ENCODE results near the gene MAPK8IP3. TPM values are rescaled to one million over a fixed set of nuclear protein-coding genes. Genes with fewer than 3 reads are reported as not detected.

The MAPK8IP3 gene
- total and polyA plus RNA-seq, 12 donors = 12.1 to 430 (median 56.1) TPM

DNA sequence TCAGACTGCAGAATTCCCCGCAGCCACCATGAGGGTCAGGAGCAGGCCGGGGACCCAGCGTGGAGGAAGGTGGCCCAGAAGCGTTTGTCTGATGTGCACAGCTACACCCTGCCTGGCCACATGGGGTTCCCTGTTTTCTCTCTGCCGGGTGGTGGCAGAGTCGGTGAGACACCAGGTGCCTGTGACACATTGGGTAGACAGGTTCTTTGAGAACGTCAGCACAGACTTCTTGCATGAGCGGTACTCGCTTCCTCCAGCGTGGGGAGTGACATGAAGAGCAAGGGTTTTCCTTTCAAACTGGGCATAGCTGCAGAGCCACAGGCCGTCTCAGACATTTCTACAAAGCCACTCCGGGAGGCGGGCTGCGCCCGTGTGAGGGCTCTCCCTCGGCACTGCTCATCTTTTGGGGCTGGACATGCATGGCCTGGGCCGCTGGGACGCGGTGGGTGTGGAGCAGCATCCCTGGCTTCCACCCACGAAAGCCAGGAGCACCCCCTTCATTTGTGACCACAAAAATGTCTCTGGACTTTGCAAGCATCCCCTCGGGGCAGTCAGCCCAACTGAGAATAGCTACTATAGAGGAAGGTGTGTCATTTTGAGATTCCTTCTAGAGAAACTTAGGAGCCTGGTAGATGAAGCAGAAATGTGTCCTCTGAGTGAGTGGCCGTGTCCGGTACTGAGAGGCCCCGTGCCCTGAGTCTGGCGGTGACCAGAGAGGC lies 39.3 kb downstream of the MAPK8IP3 start:
- Histone ChIP-seq H3K4me3 (no peak overlapping the region), H3K9me3 (replicated peaks in 1 of 3) (no peaks in the 10 kb centered on the region), H3K27ac (no peak overlapping the region), H3K27me3 (no peaks in the 10 kb centered on the region), H3K4me1 (replicated peaks in 1 of 2) (no peaks in the 10 kb centered on the region), H3K36me3 (replicated peaks in 1 of 2) (peaks cover 0 to 70% of the 10 kb centered on the region in 2 donors)
- no peak for DNase-seq
- WGBS, 4 donors = 88 to 97% (median 94%) methylated on average over 5 to 25 of the region's 25 CpGs
- no peak for TF ChIP-seq POLR2A (IDR thresholded peaks at IDR 0.05)
- TF ChIP-seq, protein P1, sequence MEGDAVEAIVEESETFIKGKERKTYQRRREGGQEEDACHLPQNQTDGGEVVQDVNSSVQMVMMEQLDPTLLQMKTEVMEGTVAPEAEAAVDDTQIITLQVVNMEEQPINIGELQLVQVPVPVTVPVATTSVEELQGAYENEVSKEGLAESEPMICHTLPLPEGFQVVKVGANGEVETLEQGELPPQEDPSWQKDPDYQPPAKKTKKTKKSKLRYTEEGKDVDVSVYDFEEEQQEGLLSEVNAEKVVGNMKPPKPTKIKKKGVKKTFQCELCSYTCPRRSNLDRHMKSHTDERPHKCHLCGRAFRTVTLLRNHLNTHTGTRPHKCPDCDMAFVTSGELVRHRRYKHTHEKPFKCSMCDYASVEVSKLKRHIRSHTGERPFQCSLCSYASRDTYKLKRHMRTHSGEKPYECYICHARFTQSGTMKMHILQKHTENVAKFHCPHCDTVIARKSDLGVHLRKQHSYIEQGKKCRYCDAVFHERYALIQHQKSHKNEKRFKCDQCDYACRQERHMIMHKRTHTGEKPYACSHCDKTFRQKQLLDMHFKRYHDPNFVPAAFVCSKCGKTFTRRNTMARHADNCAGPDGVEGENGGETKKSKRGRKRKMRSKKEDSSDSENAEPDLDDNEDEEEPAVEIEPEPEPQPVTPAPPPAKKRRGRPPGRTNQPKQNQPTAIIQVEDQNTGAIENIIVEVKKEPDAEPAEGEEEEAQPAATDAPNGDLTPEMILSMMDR (IDR thresholded peaks at IDR 0.05) = no peak
- intact Hi-C loops (cut with DNase I) = loop anchor here in 1 of 2 donors (10.0 kb wide), 1 partner anchor 71 kb away; the partner anchor contains the start of gene JPT2

DNA sequence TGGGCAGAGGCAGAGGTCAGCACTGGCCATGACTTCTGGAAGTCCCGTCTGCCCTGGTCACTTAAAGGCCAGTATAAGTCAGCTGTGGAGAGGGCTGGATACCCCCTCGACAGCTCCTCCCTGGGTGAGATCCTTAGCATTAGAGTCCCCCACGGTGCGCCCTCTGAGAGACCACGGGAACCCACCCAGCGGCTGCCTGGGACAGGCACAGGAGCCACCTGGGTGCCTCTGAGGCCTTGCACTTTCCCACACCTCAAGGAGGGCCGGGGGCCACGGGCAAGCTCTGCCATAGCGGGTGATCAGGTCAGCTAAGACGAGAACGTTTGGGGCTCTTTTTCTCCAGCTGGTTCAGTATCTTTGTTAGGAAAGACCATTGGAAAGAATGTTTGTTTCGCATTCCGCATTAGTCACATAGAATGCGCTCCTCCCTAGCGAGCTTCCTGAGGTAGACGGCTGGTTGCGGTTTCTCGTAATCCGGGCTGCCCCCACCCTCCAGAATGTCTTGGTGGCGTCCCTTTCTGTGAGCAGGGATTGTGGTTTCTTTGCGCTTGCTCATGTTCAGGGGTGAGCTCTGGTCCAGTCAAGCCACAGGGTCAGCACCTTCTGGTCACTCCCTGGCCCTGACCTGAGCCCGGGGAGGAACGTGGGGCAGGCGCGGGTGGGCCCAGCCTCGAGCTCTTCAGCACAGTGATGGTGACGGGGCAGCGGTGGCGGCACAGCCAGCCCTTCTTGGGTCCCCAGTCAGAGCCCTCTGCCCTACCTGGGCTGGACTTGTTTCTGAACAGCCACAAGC lies 40.1 kb downstream of the MAPK8IP3 start:
- Histone ChIP-seq H3K4me1 (replicated peaks in 1 of 2) (no peaks in the 10 kb centered on the region), H3K9me3 (replicated peaks in 1 of 3) (no peaks in the 10 kb centered on the region), H3K4me3 (no peak overlapping the region), H3K27ac (no peak overlapping the region), H3K36me3 (replicated peaks in 1 of 2) (peaks cover 0 to 71% of the 10 kb centered on the region in 2 donors), H3K27me3 (no peaks in the 10 kb centered on the region)
- TF ChIP-seq POLR2A (IDR thresholded peaks at IDR 0.05) = no peak
- TF ChIP-seq, protein P1 (IDR thresholded peaks at IDR 0.05) = no peak
- intact Hi-C loops (cut with DNase I) = loop anchor here in 1 of 2 donors (10.0 kb wide), 1 partner anchor 71 kb away; the partner anchor contains the start of gene JPT2
- WGBS, 4 donors = 90 to 95% (median 94%) methylated on average over 17 to 29 of the region's 29 CpGs
- DNase-seq = no peak

DNA sequence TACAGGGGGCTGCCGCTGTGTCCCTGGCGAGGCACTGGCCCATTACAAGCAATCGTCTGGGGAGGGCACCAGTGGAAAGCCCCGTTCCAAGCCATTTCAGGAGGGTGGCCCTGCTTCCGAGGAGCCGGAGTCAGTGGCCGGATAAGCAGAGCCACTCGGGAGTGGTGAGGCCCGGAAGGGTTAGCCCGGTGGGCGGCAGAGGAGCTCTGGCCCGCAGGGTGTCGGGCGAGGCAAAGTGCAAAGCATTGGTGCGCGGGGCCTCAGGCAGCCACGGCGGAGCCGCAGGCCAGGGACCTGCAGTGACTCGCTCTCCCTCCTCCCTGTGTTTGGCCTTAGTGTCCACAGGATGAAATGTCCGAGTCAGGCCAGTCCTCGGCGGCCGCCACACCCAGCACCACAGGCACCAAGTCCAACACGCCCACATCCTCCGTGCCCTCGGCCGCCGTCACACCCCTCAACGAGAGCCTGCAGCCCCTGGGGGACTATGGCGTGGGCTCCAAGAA lies 40.7 kb downstream of the MAPK8IP3 start:
- intact Hi-C loops (cut with DNase I) = loop anchor here in 1 of 2 donors (10.0 kb wide), 1 partner anchor 72 kb away; the partner anchor contains the start of gene JPT2
- no peak for TF ChIP-seq POLR2A (IDR thresholded peaks at IDR 0.05)
- TF ChIP-seq, protein P1 (IDR thresholded peaks at IDR 0.05) = no peak
- H3K27ac ChIP-seq = no peak overlapping the region
- peaks cover 0 to 74% of the 10 kb centered on the region in 2 donors for H3K36me3 ChIP-seq (replicated peaks in 1 of 2)
- WGBS, 4 donors = 92 to 93% (median 93%) methylated on average over 10 to 31 of the region's 31 CpGs
- no peak overlapping the region for H3K4me3 ChIP-seq
- no peak for DNase-seq
- H3K27me3 ChIP-seq = no peaks in the 10 kb centered on the region
- H3K9me3 ChIP-seq (replicated peaks in 1 of 3) = no peaks in the 10 kb centered on the region
- no peaks in the 10 kb centered on the region for H3K4me1 ChIP-seq (replicated peaks in 1 of 2)

DNA sequence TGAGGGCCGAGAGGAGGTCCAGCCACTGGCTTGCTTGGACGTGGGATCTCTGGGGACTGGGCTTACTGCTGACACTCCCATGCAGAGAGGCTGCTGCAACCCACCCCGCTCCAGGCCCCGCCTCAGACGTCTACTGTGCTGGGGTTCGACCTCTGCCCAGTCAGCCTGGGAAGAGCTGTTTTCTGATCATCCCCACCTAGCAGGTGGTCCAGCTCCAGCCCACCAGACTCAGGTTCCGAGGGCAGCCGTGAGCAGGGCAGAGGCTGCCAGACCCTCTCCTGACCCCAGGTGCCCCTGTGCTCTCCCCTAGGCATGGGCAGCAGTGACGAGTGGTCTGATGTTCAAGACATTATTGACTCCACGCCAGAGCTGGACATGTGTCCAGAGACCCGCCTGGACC lies 41.9 kb downstream of the MAPK8IP3 start:
- Histone ChIP-seq H3K36me3 (replicated peaks in 1 of 2) (peaks cover 0 to 86% of the 10 kb centered on the region in 2 donors), H3K27ac (no peak overlapping the region), H3K9me3 (replicated peaks in 1 of 3) (no peaks in the 10 kb centered on the region), H3K4me1 (replicated peaks in 1 of 2) (no peaks in the 10 kb centered on the region), H3K27me3 (no peaks in the 10 kb centered on the region), H3K4me3 (no peak overlapping the region)
- TF ChIP-seq POLR2A (IDR thresholded peaks at IDR 0.05) = no peak
- TF ChIP-seq, protein P1 (IDR thresholded peaks at IDR 0.05) = no peak
- no peak for DNase-seq
- WGBS, 4 donors = 60 to 88% (median 85%) methylated on average over 2 to 11 of the region's 11 CpGs
- intact Hi-C loops (cut with DNase I) = loop anchor here in 1 of 2 donors (10.0 kb wide), 1 partner anchor 73 kb away; the partner anchor contains the start of gene JPT2

All from adrenal gland (tissue), 12 donors.